HG02852 (cell line): ENCODE results near the gene ZNF524.
"Not testable (repeated sequence)": the region's sequence is repeated elsewhere in the genome, so short reads cannot be mapped to it uniquely, and the experiment has no call there.

Experiments
- ATAC-seq: cut with Tn5 transposase; IDR thresholded peaks from one replicate; pipeline ENCODE4 v1.9.1; 2021; ENCODE audit warnings: mild to moderate bottlenecking, moderate library complexity; ENCODE audit not compliant: unreplicated experiment

Gene ZNF524, protein sequence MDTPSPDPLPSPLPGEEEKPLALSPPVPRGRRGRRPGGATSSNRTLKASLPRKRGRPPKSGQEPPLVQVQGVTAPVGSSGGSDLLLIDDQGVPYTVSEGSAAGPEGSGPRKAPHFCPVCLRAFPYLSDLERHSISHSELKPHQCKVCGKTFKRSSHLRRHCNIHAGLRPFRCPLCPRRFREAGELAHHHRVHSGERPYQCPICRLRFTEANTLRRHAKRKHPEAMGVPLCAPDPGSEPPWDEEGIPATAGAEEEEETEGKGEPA

DNA sequence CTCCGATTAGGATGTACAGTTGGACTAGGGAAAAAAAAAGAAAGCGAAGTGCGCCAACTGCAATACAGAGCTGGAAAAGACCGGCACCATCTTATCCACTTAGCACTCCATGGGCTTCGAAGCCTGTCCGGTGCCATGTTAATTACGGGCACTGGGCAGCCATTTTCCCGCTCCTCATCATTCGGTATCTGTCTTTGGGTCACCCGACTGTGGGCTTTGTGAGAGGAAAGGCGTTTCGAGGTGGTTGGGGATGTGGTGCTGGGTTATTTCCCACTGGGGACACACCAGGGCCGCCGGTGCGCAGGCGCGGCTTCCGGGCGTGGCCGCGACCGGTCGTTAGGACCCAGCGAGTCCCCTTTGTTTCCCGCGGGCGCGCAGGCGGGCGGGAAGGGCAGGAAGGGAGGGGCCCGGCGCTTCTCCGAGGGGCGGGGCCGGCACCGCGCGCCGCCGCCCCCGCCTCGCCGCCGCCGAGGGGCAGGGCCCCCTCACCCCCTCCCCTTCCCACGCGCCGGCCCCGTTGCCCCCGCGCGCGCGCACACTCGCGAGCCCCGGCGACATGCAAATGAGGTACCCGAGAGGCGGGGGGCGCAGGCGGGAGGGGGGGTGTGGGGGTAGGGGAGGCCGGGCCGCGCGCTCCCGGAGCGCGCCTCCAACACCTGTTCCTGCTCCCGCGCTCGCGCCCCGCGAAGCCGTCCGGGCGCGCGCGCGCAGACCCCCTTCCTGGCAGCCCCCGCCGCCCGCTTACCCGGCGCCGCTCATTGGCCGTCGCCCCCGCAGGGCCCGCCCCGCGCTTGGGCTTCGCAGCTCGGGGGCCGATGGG is at the start of gene ZNF524:
Gene ZNF524, plus strand, starts transcription at position 447 of the 820 bp plus-strand sequence. CDS start 1,825 bp downstream, outside the sequence.
- peak; percentile 44 for ATAC-seq

GRCh38 chr19:55550321-55550650 is 49.8 kb upstream of the ZNF524 start:
- ATAC-seq = no peak

DNA sequence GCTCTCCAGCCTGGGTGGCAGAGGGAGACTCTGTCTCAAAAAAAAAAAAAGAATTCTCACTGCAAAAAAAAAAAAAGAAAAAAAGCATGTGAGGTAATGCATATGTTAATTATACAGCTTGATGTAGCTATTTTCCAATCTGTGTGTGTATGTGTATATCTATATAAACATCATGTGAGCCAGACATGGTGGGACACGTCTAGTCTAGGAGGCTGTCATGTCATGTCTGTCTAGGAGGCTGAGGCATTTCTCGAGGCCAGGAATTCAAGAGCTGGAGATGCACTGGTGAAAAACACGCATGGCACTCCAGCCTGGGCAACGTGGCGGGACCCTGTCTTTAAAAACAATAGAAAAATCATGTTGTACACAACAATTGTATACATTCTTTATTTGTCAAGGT is 47.9 kb upstream of the ZNF524 start:
- ATAC-seq = no peak

DNA sequence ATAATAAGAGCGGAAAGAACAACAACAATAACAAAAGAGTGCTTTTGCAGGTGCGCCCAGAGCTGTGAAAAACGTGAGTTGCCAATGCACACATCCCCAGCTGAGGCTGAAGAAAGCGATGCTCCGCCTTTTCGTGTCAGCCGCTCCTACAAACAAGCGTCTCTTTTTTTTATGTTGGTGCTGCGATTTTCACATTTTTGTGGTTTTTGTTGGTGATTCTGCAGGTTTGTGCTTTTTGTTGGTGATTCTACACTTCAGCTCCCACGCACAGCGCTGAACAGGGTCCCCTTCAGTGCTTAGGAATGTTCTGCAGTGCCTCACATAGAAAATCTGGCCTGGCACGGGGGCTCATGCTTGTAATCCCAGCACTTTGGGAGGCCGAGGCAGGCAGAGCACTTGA is 47.5 kb upstream of the ZNF524 start:
- no peak for ATAC-seq

DNA sequence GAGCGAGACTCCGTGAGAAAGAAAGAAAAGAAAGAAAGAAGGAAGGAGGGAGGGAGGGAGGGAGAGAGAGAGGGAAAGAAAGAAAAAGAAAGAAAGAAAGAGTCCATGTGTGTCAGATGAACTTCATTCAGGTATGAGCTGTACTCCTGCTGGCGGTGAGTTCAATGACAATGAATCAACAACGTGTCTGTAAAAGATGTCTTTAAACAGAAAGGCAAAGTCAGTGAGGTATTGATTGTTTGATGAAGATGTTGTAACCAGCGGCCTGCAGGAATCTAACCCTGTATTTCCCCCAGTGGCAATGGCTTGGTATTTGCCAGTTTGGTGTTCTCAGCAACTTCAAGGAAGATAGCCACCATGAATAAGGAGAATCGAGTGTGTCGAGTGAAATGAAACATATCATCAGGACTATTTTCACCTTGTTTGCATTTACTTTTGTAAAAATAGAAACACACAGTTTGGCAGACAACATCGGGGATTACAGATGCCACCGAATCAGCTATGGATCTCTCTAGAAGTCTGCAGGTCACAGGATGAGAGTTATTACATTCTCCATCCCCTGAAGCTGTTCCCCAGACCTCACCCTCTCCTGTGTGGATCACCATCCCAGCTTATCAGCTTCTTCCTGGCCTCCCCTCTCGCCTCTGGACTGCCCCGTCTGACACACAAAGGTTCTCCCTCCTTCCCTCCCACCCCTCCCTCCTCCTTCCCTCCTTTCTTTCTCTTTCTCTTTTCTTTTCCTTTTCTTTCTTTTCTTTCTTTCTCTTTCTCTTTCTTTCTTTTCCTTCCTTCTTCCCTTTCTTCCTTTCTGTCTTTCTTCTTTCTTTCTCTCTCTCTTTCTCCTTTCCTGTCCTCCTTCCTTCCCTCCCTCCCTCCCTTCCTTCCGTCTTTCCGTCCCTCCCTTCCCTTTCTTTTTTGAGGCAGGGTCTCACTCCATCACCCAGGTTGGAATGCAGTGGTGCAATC is 46.6 kb upstream of the ZNF524 start:
- ATAC-seq = no peak

DNA sequence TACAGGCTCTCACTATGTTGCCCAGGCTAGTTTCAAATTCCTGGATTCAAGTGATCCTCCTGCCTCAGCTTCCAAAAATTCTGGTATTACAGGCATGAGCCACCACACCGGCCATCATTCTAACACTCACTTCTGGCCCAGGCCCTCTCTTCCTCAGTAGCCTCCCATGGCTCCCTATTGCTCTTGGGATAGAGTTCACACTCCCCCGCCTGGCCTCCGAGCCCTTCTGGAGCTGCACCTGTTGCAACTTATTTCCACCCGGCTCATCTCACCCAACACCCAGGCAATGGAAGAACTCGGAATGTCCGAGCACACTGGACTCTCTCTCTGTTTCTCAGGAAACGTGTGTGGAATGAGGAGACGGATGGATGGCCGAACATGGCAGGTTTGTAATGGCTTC is 45.8 kb upstream of the ZNF524 start:
- ATAC-seq = no peak

GRCh38 chr19:55554741-55555152 is 45.3 kb upstream of the ZNF524 start:
- ATAC-seq = no peak

DNA sequence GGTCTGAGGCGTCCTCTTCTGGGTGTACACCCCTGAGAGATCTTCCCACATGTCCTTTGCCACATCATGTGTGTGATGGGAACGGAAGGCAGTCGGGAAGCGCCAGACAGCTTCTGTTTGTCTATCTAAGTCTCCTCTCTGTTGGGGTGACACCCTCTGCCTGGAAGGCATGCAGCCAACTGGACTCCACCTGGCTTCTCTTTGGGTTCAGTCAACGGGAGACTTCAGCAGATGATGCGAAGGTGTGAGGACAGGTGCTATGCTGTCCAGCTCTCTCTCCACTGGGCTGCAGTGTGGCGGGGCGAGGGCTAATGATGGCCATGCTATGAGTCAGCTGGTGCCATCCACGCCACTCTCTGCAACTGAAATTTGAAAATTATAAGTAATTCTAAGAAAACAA is 40.4 kb upstream of the ZNF524 start:
- ATAC-seq = no peak

DNA sequence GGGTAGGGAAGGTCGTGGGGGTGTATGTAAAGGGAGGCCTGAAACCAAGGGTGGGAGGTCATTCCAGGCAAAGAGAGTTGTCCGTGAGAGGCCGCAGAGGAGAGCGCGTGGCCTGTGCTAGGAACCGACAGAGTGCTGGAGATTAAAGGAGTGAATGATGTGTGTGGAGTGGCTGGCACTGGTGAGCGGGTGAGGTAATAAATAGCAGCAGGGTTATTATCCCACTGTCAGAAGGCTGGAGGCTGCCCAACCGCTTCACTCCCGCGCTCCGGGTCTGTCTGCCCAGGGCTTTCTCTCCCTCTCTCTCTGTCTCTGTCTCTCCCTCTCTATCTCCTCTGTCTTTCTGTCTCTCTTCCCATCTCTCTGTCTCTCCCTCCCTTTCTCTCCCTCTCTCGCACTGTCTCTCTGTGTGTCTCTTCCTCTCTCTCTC is 36.8 kb upstream of the ZNF524 start:
- ATAC-seq = no peak

- no peak for ATAC-seq
Observed at GRCh38 chr19:55566823-55567222, 33.3 kb upstream of the ZNF524 start.

GRCh38 chr19:55567708-55568328 is 32.3 kb upstream of the ZNF524 start:
- ATAC-seq = no peak

GRCh38 chr19:55569477-55569876 is 30.6 kb upstream of the ZNF524 start:
- not testable (repeated sequence) for ATAC-seq

GRCh38 chr19:55573929-55574328 is 26.2 kb upstream of the ZNF524 start:
- ATAC-seq = not testable (repeated sequence)

DNA sequence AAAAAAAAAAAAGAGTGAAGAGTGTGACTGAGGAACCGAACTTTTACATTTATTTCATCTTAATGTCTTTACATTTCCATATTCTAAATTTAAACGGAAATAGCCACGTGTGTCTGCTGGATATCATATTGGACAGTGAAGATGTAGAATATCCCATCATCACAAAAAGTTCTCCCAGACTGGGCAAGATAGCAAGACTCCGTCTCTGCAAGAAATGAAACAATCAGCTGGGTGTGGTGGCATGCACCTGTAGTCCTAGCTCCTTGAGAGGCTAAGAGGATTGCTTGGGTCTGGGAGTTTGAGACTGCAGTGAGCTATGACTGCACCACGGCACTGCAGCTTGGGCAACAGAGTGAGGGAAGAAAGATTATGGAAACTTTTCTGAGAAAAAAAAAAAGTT is 23.3 kb upstream of the ZNF524 start:
- ATAC-seq = no peak

- ATAC-seq = no peak
Observed at GRCh38 chr19:55578031-55578760, 21.9 kb upstream of the ZNF524 start.

DNA sequence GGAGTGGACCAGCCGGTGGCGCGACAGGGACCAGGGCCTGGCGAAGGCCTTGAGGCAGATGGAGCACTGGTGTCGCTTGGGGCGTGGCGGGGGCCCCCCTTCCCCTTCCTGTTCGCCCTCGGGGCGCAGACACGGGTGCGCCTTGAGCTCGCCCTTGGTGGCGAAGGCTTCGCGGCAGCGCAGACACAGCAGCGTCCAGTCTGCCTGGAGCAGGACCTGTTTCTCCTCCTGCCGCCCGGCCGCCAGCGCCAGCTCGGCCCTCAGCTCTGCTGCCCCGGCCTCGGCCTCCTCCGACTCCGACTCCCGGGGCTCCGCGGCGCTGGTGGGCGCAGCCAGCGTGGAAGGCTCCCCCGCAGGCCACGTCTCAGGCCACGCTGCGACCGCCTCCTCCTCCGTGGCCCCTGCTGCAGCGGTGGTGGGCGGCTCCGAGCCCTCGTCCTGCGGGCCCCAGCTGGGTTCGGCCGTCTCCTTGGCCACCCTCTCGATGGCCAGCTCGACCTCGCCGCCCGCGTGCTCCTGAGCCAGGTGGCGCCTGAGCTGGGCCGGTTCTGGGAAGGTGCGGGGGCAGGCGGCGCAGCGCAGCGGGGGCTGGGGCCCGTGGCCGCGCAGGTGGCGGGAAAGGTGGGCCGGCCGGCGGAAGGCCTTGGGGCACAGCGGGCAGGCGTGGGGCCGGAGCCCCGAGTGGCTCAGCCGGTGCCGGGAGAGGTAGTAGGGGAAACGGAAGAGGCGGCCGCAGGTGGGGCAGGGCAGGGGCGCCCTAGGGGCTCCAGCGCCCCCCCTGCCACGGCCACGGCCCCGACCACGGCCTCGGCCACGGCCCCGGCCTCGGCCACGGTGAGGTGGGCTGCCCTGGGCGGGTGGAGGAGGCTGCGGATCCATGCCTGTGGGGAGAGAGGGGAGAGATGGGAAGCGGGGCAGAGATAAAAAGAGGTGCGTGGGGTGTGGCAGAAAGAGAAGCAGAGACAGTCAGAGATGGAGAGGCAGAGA is 21.0 kb upstream of the ZNF524 start:
- ATAC-seq = no peak

DNA sequence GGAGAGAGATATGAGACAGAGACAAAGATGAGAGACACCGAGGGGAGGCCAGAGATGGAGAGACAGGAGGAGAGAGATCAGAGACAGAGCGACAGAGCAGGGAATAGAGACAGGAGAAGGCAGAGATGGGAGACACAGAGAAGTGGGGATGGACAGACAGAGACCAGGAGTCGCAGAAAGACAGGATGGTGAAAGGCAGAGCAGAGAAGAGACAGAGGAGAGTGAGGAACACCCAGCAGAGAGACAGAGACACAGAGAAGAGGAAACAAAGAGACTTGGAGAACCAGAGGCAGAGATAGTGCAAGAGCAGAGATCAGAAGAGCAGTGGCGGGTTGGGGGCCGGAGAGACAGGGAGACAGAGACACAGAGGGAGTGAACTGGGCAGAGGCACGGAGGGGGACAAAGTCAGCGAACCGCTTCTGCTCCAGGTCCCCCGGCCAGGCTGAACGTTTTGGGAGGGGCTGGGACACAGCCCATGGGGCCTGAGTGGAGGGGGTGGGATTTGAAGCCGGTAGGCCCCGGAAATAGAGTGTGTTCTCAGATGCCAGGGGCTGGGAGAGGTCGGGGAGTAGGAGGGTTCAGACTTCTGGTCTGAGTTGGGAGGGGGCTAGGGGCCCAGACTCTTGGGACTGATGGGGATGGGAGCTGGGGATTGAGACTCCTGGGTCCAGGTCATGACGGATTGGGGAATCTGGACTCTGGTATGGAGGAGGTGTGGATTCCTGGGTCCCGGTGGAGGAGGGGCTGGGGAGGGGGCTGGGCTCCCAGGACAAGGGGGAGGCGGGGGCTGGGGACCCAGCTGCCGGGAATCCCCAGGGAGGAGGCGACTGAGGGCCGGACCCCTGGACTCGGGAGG is 20.1 kb upstream of the ZNF524 start:
- no peak for ATAC-seq

GRCh38 chr19:55580628-55581144 is 19.4 kb upstream of the ZNF524 start, which contains the start of gene ZNF579:
ZNF579 (minus strand) TSS chr19:55580848; CDS start chr19:55579639, 1,209 bp downstream.
- no peak for ATAC-seq
